ENCODE data around the gene ADO. TPM values are rescaled to one million over a fixed set of nuclear protein-coding genes. Genes with fewer than 3 reads are reported as not detected.

Gene ADO
- total RNA-seq, 1 experiment from 2014 or later, result 13.6 TPM

DNA sequence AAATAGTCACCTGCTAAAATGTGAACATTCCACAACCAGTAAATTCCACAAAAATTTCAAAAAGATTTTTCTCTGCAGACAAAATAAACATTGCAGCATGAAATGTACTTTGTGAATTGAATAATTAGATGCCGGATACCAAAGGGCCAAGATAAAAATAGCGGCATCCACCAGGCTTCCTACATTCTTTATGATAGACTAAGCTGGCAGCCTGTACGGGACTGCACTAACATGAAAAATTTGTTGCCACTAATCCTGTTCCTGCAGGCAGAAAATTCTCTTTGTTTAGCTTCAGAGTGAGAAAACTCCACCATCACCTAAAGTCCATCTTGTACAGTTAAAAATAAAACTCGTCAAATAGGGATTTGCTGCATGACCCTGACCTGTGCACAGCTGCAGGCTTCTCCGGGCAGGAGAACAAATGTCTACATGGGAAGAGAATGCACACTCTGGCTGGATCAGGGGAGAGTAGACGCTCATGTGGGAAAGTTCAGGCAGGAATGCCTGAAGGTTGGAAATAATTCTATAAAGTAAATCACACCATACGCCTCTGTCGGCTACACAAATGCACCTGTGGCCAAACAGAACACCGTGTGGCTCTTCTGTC lies 15.6 kb upstream of the ADO start:
- Histone ChIP-seq H3F3A (ENCODE audit: insufficient read depth, low read depth) (no peaks in the 10 kb centered on the region), H3K4me3 (no peak overlapping the region), H3K4me1 (replicated peaks; ENCODE audit: insufficient read depth) (no peaks in the 10 kb centered on the region), H3K79me2 (ENCODE audit: low read depth) (no peaks in the 10 kb centered on the region), H3K4me2 (no peak overlapping the region), H4K20me1 (ENCODE audit: insufficient read depth) (no peaks in the 10 kb centered on the region), H3K9me2 (ENCODE audit: insufficient read depth) (no peaks in the 10 kb centered on the region), H3K36me3 (ENCODE audit: low read depth) (no peaks in the 10 kb centered on the region), H2AFZ (no peak overlapping the region), H3K27ac (no peak overlapping the region), H3K27me3 (ENCODE audit: insufficient read depth, low read depth) (no peaks in the 10 kb centered on the region; the same call in 1 of the 2 replicates), H3K9me3 (ENCODE audit: insufficient read depth, low read depth) (no peaks in the 10 kb centered on the region)
- no peak for DNase-seq
- TF ChIP-seq EZH2 (IDR thresholded peaks at IDR 0.05; ENCODE audit: low read depth), result no peak
- TF ChIP-seq, protein P1, sequence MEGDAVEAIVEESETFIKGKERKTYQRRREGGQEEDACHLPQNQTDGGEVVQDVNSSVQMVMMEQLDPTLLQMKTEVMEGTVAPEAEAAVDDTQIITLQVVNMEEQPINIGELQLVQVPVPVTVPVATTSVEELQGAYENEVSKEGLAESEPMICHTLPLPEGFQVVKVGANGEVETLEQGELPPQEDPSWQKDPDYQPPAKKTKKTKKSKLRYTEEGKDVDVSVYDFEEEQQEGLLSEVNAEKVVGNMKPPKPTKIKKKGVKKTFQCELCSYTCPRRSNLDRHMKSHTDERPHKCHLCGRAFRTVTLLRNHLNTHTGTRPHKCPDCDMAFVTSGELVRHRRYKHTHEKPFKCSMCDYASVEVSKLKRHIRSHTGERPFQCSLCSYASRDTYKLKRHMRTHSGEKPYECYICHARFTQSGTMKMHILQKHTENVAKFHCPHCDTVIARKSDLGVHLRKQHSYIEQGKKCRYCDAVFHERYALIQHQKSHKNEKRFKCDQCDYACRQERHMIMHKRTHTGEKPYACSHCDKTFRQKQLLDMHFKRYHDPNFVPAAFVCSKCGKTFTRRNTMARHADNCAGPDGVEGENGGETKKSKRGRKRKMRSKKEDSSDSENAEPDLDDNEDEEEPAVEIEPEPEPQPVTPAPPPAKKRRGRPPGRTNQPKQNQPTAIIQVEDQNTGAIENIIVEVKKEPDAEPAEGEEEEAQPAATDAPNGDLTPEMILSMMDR (conservative IDR thresholded peaks at IDR 0.05), result no peak
- BruUV-seq (replicated peaks), result no TSS peak
- POLR2A ChIA-PET (ENCODE audit: unreplicated experiment), result interaction anchor here (0.7 kb wide), 1 partner anchor 326 kb away, joined by 3 read pairs; no protein-coding TSS in a partner anchor
- CTCF ChIA-PET, result no interaction called here
- intact Hi-C loops (cut with micrococcal nuclease; ENCODE audit: unreplicated experiment), result no loop called here

DNA sequence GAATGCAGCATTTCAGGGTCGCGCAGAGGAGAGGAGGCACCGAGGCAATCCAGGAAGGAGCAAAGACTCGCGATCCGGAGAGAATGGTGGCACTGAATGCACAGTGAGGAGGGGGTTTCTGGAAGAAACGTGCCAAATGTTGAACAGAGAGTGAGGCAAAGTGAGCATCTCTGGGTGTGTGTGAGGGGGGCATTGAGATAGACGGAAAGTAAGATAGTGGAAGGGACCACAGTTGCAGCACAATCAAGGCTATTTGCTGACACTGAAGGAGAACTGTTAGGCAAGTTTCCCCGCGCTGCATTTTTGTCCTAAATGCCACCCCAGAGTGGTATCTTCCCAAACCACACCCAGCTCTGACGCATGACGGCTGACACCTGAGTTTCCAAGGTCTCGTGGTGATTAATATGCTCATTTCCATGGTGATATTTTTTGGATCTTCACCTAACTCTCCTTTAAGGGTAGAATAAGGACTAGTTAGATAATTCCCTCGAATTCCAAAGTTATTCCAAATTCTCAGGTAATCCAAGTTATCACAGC lies 14.4 kb upstream of the ADO start:
- no peaks in the 10 kb centered on the region for H3K9me2 ChIP-seq (ENCODE audit: insufficient read depth)
- H2AFZ ChIP-seq, result no peak overlapping the region
- H3K9me3 ChIP-seq (ENCODE audit: insufficient read depth, low read depth), result no peaks in the 10 kb centered on the region
- no peaks in the 10 kb centered on the region for H3F3A ChIP-seq (ENCODE audit: insufficient read depth, low read depth)
- H3K4me1 ChIP-seq (replicated peaks; ENCODE audit: insufficient read depth), result no peaks in the 10 kb centered on the region
- ChIA-PET POLR2A (ENCODE audit: unreplicated experiment) (no interaction called here), CTCF (no interaction called here)
- no peaks in the 10 kb centered on the region for H3K79me2 ChIP-seq (ENCODE audit: low read depth)
- no TSS peak for BruUV-seq (replicated peaks)
- no peaks in the 10 kb centered on the region for H4K20me1 ChIP-seq (ENCODE audit: insufficient read depth)
- no peaks in the 10 kb centered on the region; the same call in 1 of the 2 replicates for H3K27me3 ChIP-seq (ENCODE audit: insufficient read depth, low read depth)
- no peaks in the 10 kb centered on the region for H3K36me3 ChIP-seq (ENCODE audit: low read depth)
- intact Hi-C loops (cut with micrococcal nuclease; ENCODE audit: unreplicated experiment), result no loop called here
- H3K27ac ChIP-seq, result no peak overlapping the region
- H3K4me3 ChIP-seq, result no peak overlapping the region
- DNase-seq, result peak in 1 of 2 experiments; percentile 3
- TF ChIP-seq, protein P1 (conservative IDR thresholded peaks at IDR 0.05), result no peak
- TF ChIP-seq EZH2 (IDR thresholded peaks at IDR 0.05; ENCODE audit: low read depth), result no peak
- H3K4me2 ChIP-seq, result no peak overlapping the region

DNA sequence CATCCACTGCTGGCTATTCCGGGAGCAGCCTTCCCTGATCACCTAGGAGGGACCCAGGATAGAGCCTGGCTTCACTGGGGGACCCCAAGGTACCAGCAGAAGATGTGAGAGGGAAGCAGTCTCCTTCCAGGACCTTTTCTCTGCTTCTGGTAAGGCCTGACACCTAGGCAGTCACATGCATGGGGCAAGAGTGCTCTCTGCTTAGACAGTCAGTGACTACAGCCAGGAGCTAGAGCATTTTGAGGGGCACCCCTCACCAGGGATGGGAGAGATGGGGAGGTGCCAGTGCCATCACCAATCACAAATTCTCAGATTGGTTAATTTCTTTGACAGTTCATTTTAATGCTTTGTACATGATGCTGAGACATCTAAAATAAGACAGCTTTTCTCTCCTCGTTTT lies 13.9 kb upstream of the ADO start:
- no peaks in the 10 kb centered on the region for H4K20me1 ChIP-seq (ENCODE audit: insufficient read depth)
- H3K79me2 ChIP-seq (ENCODE audit: low read depth), result no peaks in the 10 kb centered on the region
- DNase-seq, result peak in 1 of 2 experiments; percentile 18
- POLR2A ChIA-PET (ENCODE audit: unreplicated experiment), result no interaction called here
- H3K9me3 ChIP-seq (ENCODE audit: insufficient read depth, low read depth), result no peaks in the 10 kb centered on the region
- no peaks in the 10 kb centered on the region for H3K36me3 ChIP-seq (ENCODE audit: low read depth)
- H3K4me2 ChIP-seq, result no peak overlapping the region
- H3F3A ChIP-seq (ENCODE audit: insufficient read depth, low read depth), result no peaks in the 10 kb centered on the region
- no peaks in the 10 kb centered on the region for H3K4me1 ChIP-seq (replicated peaks; ENCODE audit: insufficient read depth)
- H3K27me3 ChIP-seq (ENCODE audit: insufficient read depth, low read depth), result no peaks in the 10 kb centered on the region; the same call in 1 of the 2 replicates
- no TSS peak for BruUV-seq (replicated peaks)
- no peak overlapping the region for H2AFZ ChIP-seq
- H3K9me2 ChIP-seq (ENCODE audit: insufficient read depth), result no peaks in the 10 kb centered on the region
- CTCF ChIA-PET, result no interaction called here
- intact Hi-C loops (cut with micrococcal nuclease; ENCODE audit: unreplicated experiment), result no loop called here
- no peak overlapping the region for H3K4me3 ChIP-seq
- TF ChIP-seq EZH2 (IDR thresholded peaks at IDR 0.05; ENCODE audit: low read depth), result no peak
- TF ChIP-seq, protein P1 (conservative IDR thresholded peaks at IDR 0.05), result no peak
- H3K27ac ChIP-seq, result no peak overlapping the region
